ENCODE measurements around the gene IL19. TPM values are rescaled to one million over a fixed set of nuclear protein-coding genes. Genes with fewer than 3 reads are reported as not detected.

The IL19 gene
- total RNA-seq, 6 donors from 2014 or later: not detected

- TF ChIP-seq EP300 (IDR thresholded peaks at IDR 0.05) (no peak), POLR2AphosphoS5 (IDR thresholded peaks at IDR 0.05) (no peak), CTCF (IDR thresholded peaks at IDR 0.05) (no peak), POLR2A (IDR thresholded peaks at IDR 0.05) (no peak)
- H3K4me1 ChIP-seq: peaks cover 0 to 4% (median 1%) of the 10 kb centered on the region in 4 donors
- no peaks in the 10 kb centered on the region for H3K36me3 ChIP-seq
- no peak overlapping the region for H3K4me3 ChIP-seq
- H3K27me3 ChIP-seq: no peaks in the 10 kb centered on the region
- H3K9me3 ChIP-seq: no peaks in the 10 kb centered on the region
- WGBS, 2 donors: 93 to 95% methylated on average over 7 of the region's 7 CpGs
- no peak for ATAC-seq (ENCODE audit: low FRiP score in 2 of 2)
- no peak overlapping the region for H3K27ac ChIP-seq
- DNase-seq: no peak
Measured at GRCh38 chr1:206841609-206842323, 71.2 kb downstream of the IL19 start.

DNA sequence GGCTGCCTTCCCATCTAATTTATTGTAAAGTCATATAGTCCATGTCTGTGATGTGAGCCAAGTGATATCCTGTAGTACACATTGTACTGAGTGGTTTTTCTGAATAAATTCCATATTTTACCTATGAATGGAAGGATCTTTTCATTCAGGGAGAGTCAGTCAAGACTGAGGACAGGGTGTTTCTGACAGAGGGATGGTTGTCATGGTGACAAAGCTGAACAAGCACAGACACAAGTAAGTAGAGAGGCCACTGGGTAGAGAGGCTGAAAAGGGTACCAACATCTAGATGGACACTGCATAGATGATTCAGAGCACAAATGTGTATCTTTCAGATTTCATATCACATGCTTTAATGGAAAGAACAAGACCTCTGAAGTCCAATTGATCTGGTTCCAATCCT is 72.3 kb downstream of the IL19 start:
- H3K27me3 ChIP-seq: no peaks in the 10 kb centered on the region
- H3K4me1 ChIP-seq: peaks cover 0 to 5% (median 4%) of the 10 kb centered on the region in 4 donors
- TF ChIP-seq EP300 (IDR thresholded peaks at IDR 0.05) (no peak), POLR2AphosphoS5 (IDR thresholded peaks at IDR 0.05) (no peak), CTCF (IDR thresholded peaks at IDR 0.05) (no peak), POLR2A (IDR thresholded peaks at IDR 0.05) (no peak)
- ATAC-seq (ENCODE audit: low FRiP score in 2 of 2) (no peak), DNase-seq (no peak)
- no peak overlapping the region for H3K4me3 ChIP-seq
- no peak overlapping the region for H3K27ac ChIP-seq
- H3K9me3 ChIP-seq: no peaks in the 10 kb centered on the region
- H3K36me3 ChIP-seq: no peaks in the 10 kb centered on the region

DNA sequence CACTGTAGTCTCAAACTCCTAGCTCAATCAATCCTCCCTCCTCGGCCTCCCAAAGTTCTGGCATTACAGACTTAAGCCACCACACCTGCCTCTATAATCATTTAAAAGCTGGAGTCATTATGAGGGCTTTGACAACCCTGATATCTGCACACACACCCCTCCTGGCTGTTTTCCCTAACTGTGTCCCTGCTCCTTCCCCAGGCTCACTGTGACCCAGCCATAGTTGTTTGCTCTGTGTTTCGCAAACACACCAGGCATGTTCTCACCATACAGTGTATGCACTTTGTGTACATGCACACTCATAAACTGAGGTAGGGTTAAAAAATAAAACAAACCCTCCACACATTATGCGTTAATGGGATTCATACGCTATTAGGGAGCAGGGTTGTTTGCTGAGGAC is 73.1 kb downstream of the IL19 start:
- ATAC-seq (ENCODE audit: low FRiP score in 2 of 2) (no peak), DNase-seq (no peak)
- 87 to 91% methylated on average over 4 of the region's 4 CpGs for WGBS, 2 donors
- Histone ChIP-seq H3K36me3 (no peaks in the 10 kb centered on the region), H3K27me3 (no peaks in the 10 kb centered on the region), H3K27ac (no peak overlapping the region), H3K9me3 (no peaks in the 10 kb centered on the region), H3K4me3 (no peak overlapping the region), H3K4me1 (peaks cover 0 to 5% (median 4%) of the 10 kb centered on the region in 4 donors)
- no peak for TF ChIP-seq POLR2AphosphoS5 (IDR thresholded peaks at IDR 0.05)
- no peak for TF ChIP-seq POLR2A (IDR thresholded peaks at IDR 0.05)
- no peak for TF ChIP-seq EP300 (IDR thresholded peaks at IDR 0.05)
- no peak for TF ChIP-seq CTCF (IDR thresholded peaks at IDR 0.05)

DNA sequence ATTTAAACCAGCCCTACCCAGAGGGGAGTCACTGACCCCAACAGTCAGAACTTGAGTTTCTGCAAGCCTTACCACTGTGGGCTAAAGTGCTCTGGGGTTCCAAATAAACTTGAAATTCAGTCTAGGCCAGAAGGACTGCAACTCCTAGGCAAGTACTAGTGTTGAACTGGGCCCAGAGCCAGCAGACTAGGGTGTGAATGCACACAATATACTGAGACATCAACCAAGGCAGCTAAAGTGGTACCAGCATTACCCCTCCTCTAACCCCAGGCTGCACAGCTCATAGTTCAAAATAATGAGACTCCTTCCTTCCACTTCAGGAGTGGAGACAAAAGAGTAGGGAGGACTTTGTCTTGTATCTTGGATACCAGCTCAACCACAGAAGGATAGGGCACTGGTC is 75.9 kb downstream of the IL19 start:
- H3K9me3 ChIP-seq: no peaks in the 10 kb centered on the region
- TF ChIP-seq POLR2A (IDR thresholded peaks at IDR 0.05) (no peak), POLR2AphosphoS5 (IDR thresholded peaks at IDR 0.05) (no peak), EP300 (IDR thresholded peaks at IDR 0.05) (no peak), CTCF (IDR thresholded peaks at IDR 0.05) (no peak)
- ATAC-seq (ENCODE audit: low FRiP score in 2 of 2) (peak in 1 of 2 donors; percentile 52), DNase-seq (peak in 1 of 2 donors; percentile 67)
- H3K4me1 ChIP-seq: peaks cover 0 to 5% (median 4%) of the 10 kb centered on the region in 4 donors
- H3K4me3 ChIP-seq: no peak overlapping the region
- no peaks in the 10 kb centered on the region for H3K36me3 ChIP-seq
- no peaks in the 10 kb centered on the region for H3K27me3 ChIP-seq
- no peak overlapping the region for H3K27ac ChIP-seq

DNA sequence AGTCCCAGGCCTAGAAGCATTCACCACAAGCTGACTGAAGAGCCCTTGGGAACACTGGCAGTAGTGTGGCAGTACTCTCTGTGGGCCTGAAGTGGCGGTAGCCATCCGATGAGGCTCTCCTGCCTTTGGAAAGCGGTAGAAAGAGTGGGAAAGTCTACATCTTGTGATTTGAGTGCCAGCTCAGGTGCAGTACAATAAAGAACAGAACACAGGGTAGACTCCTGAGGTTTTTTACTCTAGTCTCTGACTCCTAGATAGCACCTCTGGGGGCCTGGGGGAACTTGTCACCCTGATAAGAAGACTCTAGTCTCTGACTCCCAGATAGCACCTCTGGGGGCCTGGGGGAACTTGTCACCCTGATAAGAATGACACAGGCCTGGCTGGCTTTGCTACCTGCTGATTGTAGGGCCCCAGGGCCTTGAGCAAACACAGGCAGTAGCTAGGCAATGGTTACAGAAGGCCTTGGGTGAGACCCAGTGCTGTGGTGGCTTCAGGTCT is 76.8 kb downstream of the IL19 start:
- H3K4me3 ChIP-seq: no peak overlapping the region
- no peaks in the 10 kb centered on the region for H3K27me3 ChIP-seq
- no peaks in the 10 kb centered on the region for H3K9me3 ChIP-seq
- 78 to 100% methylated on average over 3 of the region's 3 CpGs for WGBS, 2 donors
- H3K4me1 ChIP-seq: peaks cover 0 to 5% (median 4%) of the 10 kb centered on the region in 4 donors
- ATAC-seq (ENCODE audit: low FRiP score in 2 of 2) (peak in 1 of 2 donors; percentile 45), DNase-seq (peak in 1 of 2 donors; percentile 69)
- H3K27ac ChIP-seq: peak overlapping the region in 1 of 4 donors; percentile 16
- TF ChIP-seq CTCF (IDR thresholded peaks at IDR 0.05) (no peak), EP300 (IDR thresholded peaks at IDR 0.05) (no peak), POLR2AphosphoS5 (IDR thresholded peaks at IDR 0.05) (no peak), POLR2A (IDR thresholded peaks at IDR 0.05) (no peak)
- no peaks in the 10 kb centered on the region for H3K36me3 ChIP-seq

All from upper lobe of left lung (tissue), 6 donors.